Peyer's patch (tissue), 4 donors: ENCODE measurements around the gene ENPP6. TPM values are rescaled to one million over a fixed set of nuclear protein-coding genes. Genes with fewer than 3 reads are reported as not detected.

Experiments
- DNase-seq, 3 donors: peaks; one replicate each; pipeline ENCODE4 v3.0.0-alpha.2; 2017 to 2019
- H3K27ac ChIP-seq, 4 donors: fragments of 200-600 bp; sonication (generic); one replicate each; pipeline ENCODE4 v1.5.1; 2016 to 2019
- H3K27me3 ChIP-seq, 2 donors: fragments of 200-600 bp; sonication (generic); one replicate each; pipeline ENCODE4 v1.5.1; 2019
- H3K36me3 ChIP-seq, 3 donors: fragments of 200-600 bp; sonication (generic); one replicate each; pipeline ENCODE4 v1.5.1; 2016 to 2019
- H3K4me1 ChIP-seq, 4 donors: fragments of 200-600 bp; sonication (generic); one replicate each; pipeline ENCODE4 v1.5.1; 2016 to 2019
- H3K4me3 ChIP-seq, 4 donors: fragments of 200-600 bp; sonication (generic); 1 replicate in 3 of 4; 2 replicates in 1 of 4; pipeline ENCODE4 v1.5.1; 2016 to 2019; ENCODE audit warnings: mild to moderate bottlenecking in 1 of 4
- H3K9me3 ChIP-seq, 4 donors: fragments of 200-600 bp; sonication (generic); one replicate each; pipeline ENCODE4 v1.5.1; 2016 to 2019; ENCODE audit warnings: mild to moderate bottlenecking in 1 of 4
- POLR2A ChIP-seq, 2 donors: fragments of 450-650 bp; IDR thresholded peaks; one replicate each; pipeline ENCODE4 v1.5.1; 2017; ENCODE audit warnings: antibody characterized with exemption in 2 of 2, mild to moderate bottlenecking in 2 of 2, moderate library complexity in 2 of 2
- total RNA-seq, 4 donors: library from RNA; depleted of rRNA; stranded (reverse); fragments of >200 nt; gene quantifications; one replicate each; pipeline ENCODE4 v1.1.0, GENCODE V29; 2016
- TF ChIP-seq, protein P1 (sequence below), 6 experiments: fragments of 450-650 bp in 4 of 6; fragments of 200-600 bp in 2 of 6; sonication (generic) in 1 of 6; IDR thresholded peaks; one replicate each; pipeline ENCODE4 v1.5.1; 2017 to 2019; ENCODE audit warnings: antibody characterized with exemption in 6 of 6, mild to moderate bottlenecking in 3 of 6, moderate library complexity in 1 of 6

Gene ENPP6
- total RNA-seq, 4 donors from 2014 or later = 0.35 to 1.0 (median 0.40) TPM; not detected in 1

DNA sequence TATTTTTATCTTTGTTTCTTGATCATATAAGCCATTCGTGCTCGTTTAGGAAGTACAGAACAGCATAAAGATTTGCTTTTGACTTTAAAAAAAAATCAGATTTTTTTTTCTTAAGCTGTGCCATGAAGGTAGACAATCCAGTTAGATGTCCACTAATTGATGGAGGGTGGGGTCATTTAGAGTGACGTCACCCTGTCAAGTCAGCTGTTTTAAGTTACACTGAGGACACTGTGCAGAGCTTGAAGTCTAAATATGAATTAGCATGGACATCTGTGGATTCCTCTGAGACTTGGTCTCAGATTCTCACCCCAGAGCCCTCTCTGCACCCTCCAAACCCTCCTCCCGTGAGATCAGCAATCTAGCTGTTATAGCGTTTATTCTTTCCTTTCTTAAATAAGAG lies 63.9 kb downstream of the ENPP6 start:
- no peaks in the 10 kb centered on the region for H3K27me3 ChIP-seq
- no peaks in the 10 kb centered on the region for H3K36me3 ChIP-seq
- H3K4me3 ChIP-seq = no peak overlapping the region
- DNase-seq = no peak
- peaks cover 0 to 25% (median 0%) of the 10 kb centered on the region in 4 donors for H3K4me1 ChIP-seq
- TF ChIP-seq, protein P1, sequence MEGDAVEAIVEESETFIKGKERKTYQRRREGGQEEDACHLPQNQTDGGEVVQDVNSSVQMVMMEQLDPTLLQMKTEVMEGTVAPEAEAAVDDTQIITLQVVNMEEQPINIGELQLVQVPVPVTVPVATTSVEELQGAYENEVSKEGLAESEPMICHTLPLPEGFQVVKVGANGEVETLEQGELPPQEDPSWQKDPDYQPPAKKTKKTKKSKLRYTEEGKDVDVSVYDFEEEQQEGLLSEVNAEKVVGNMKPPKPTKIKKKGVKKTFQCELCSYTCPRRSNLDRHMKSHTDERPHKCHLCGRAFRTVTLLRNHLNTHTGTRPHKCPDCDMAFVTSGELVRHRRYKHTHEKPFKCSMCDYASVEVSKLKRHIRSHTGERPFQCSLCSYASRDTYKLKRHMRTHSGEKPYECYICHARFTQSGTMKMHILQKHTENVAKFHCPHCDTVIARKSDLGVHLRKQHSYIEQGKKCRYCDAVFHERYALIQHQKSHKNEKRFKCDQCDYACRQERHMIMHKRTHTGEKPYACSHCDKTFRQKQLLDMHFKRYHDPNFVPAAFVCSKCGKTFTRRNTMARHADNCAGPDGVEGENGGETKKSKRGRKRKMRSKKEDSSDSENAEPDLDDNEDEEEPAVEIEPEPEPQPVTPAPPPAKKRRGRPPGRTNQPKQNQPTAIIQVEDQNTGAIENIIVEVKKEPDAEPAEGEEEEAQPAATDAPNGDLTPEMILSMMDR (IDR thresholded peaks at IDR 0.05) = no peak
- TF ChIP-seq POLR2A (IDR thresholded peaks at IDR 0.05) = no peak
- H3K9me3 ChIP-seq = no peaks in the 10 kb centered on the region
- H3K27ac ChIP-seq = peak overlapping the region in 2 of 4 donors; percentile 20 to 52

DNA sequence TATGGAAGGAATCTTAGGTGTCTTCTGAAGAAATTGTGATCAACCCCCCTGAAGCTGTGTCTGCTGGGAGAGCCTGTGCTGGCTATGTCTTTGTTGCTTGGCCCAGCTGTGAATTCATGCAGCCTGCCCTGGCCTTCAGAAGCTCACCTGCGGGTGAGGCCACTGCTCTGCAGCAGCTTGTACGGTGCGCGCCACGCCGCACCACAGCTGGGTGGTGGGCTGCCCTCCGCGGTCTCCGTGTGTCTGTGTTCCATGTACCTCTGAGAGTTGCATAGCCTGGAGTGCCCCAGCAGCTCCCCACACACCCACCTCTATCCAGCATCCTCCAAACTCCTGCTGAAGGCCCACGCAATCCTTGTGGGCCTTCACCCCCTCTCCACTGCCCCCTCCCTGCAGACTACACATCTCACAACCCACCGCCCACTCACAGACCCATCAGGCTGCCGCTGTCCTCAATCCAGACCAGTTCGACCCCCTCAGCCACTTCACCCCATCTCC lies 65.6 kb downstream of the ENPP6 start:
- Histone ChIP-seq H3K4me1 (peaks cover 0 to 25% (median 0%) of the 10 kb centered on the region in 4 donors), H3K36me3 (no peaks in the 10 kb centered on the region), H3K9me3 (no peaks in the 10 kb centered on the region), H3K27ac (no peak overlapping the region), H3K27me3 (no peaks in the 10 kb centered on the region), H3K4me3 (no peak overlapping the region)
- TF ChIP-seq, protein P1 (IDR thresholded peaks at IDR 0.05) = no peak
- no peak for TF ChIP-seq POLR2A (IDR thresholded peaks at IDR 0.05)
- DNase-seq = no peak

DNA sequence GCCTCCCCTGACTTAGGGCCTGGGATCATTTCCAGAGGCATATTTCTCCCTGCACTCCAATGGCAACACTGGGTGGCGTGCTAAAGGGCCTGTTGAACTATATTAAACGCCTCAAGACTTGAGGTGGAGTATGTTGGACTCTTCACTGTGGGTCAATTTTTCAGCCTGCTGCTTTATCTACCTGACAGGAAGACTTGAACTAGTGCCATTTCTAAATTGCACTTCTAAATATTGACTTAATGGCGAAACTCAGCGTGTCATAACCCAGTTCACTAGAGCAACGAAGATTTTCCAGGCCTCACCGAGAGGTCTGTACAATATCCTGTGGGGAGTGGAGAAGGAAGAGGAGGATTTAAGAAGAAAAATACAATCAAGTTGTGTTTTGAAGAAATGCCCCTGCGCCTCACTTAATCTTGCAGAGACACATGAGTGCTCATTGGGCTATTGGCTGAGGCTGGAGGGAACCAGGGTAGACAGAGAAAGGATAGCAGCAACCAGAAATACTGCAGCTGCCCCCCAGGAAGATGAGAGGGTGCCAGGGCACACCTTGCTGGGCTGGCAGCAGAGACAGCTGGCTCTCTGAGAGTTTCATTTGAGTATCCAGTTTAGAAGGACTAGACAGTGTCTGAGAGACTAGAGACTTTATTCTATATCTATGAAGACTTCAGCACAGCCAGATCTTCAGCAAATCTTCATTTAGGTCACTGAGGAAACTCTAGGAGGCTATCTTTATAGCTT lies 67.4 kb downstream of the ENPP6 start:
- H3K4me3 ChIP-seq = no peak overlapping the region
- H3K36me3 ChIP-seq = no peaks in the 10 kb centered on the region
- DNase-seq = no peak
- peaks cover 0 to 25% (median 0%) of the 10 kb centered on the region in 4 donors for H3K4me1 ChIP-seq
- no peaks in the 10 kb centered on the region for H3K9me3 ChIP-seq
- peak overlapping the region in 1 of 4 donors; percentile 32 for H3K27ac ChIP-seq
- H3K27me3 ChIP-seq = no peaks in the 10 kb centered on the region
- no peak for TF ChIP-seq POLR2A (IDR thresholded peaks at IDR 0.05)
- TF ChIP-seq, protein P1 (IDR thresholded peaks at IDR 0.05) = no peak

DNA sequence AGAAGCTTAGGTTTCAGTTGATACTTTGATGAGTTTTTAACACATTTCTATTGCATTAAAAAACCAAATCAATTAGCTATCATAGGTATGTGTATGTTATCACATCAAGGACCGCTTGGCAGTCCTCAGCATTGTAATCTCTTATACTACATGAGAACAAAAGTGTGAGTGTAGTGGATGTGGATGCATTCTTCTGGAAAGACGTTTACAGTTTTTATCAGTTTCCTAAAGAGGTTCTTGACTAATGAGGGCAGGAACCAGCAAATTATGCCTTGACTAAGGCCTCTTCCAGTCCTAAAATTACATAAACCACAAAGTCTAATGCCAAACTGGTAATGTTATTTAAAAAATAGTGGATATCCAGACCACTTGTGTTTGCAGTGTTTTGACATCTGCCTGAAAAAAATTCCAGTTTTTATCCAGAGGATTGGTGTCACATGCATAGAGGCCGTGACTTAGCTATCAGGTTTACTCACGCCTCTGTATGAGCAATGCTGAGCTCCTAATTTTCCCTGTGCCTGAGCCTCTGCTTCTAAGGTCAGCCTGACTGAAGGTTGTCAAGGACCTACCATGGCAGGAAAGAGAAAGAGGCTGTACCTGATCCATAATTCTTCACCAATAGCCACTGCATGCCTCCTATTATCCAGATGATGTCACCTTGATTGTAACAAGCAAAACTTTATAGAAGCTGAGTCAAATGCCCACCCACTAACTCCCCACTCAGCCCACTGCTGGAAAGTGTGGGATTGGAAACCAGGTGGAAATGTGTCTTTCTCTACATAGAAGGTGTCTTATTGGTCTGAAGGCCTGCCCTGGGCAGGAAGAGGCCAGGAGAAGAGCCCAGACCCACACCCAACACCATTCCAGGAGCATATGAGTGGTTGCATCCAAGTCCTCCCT lies 68.7 kb downstream of the ENPP6 start:
- Histone ChIP-seq H3K9me3 (no peaks in the 10 kb centered on the region), H3K27me3 (no peaks in the 10 kb centered on the region), H3K4me1 (peaks cover 0 to 25% (median 0%) of the 10 kb centered on the region in 4 donors), H3K36me3 (no peaks in the 10 kb centered on the region), H3K4me3 (no peak overlapping the region), H3K27ac (no peak overlapping the region)
- TF ChIP-seq POLR2A (IDR thresholded peaks at IDR 0.05) = no peak
- TF ChIP-seq, protein P1 (IDR thresholded peaks at IDR 0.05) = no peak
- DNase-seq = no peak

DNA sequence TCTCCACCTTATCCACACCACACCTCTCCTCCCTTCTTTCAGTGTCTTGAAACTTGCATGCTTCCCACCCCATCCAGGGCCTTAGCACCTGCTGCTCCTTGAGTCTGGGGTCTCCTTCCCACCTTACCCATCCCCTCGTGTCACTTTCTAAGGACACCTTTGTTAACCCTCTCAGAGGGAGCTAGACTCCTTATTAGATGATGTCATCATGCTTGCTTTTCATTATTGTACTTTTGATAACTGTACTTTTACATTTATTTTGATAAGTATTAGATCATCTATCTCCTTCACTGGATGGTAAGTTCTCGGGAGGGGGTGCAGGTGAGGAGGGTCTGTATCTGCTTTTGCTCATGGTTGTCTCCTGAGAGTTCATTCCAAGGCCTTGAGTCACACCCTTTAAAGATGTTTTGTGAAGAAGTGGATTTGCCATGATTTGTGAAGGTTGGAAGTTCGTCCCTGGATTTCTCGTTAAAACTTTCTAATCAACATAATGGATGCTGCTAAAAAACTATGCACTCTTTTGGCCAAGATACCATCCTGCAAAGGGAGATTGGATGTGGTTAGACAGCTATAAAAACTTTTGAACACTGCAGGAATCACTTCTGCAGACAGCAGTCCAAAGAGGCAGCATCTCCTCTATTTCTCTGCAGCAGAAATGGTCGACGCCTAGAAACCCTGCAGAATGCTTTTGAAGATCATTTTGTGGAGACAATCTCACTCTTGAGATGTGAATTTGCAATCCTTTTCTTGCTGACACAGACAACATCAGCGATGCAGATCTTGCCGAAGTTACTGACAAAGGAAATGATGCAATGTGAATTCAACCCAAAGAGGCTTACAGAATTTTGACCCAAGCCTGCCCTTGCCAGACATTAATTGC lies 69.6 kb downstream of the ENPP6 start:
- Histone ChIP-seq H3K4me1 (peaks cover 0 to 25% (median 0%) of the 10 kb centered on the region in 4 donors), H3K4me3 (no peak overlapping the region), H3K36me3 (no peaks in the 10 kb centered on the region), H3K9me3 (no peaks in the 10 kb centered on the region), H3K27me3 (no peaks in the 10 kb centered on the region), H3K27ac (no peak overlapping the region)
- no peak for DNase-seq
- no peak for TF ChIP-seq POLR2A (IDR thresholded peaks at IDR 0.05)
- TF ChIP-seq, protein P1 (IDR thresholded peaks at IDR 0.05) = no peak
